ENCODE data around the gene ADIRF.
"Not testable (repeated sequence)": the region's sequence is repeated elsewhere in the genome, so short reads cannot be mapped to it uniquely, and the experiment has no call there.

The ADIRF gene

GRCh38 chr10:86947806-86948205, 20.5 kb upstream of the ADIRF start:
- not testable (repeated sequence) for H3K27ac ChIP-seq (ENCODE audit: low read depth, low read length); H3K36me3 ChIP-seq (ENCODE audit: control insufficient read depth, insufficient read depth, low read length); H3K9ac ChIP-seq (ENCODE audit: low read length); H3K4me1 ChIP-seq (ENCODE audit: control insufficient read depth, insufficient read depth, low read length); H3K4me3 ChIP-seq (ENCODE audit: low read depth, low read length); H3K27me3 ChIP-seq (ENCODE audit: control insufficient read depth, insufficient read depth, low read length)
- H3K9me3 ChIP-seq (ENCODE audit: control insufficient read depth, insufficient read depth, low read depth, low read length): peaks cover 20% of the 10 kb centered on the region

- H3K9me3 ChIP-seq (ENCODE audit: control insufficient read depth, insufficient read depth, low read depth, low read length): peaks cover 24% of the 10 kb centered on the region
- no peak overlapping the region for H3K27ac ChIP-seq (ENCODE audit: low read depth, low read length)
- H3K4me3 ChIP-seq (ENCODE audit: low read depth, low read length): no peak overlapping the region
- H3K27me3 ChIP-seq (ENCODE audit: control insufficient read depth, insufficient read depth, low read length): no peaks in the 10 kb centered on the region
- no peaks in the 10 kb centered on the region for H3K36me3 ChIP-seq (ENCODE audit: control insufficient read depth, insufficient read depth, low read length)
- H3K9ac ChIP-seq (ENCODE audit: low read length): no peak overlapping the region
- H3K4me1 ChIP-seq (ENCODE audit: control insufficient read depth, insufficient read depth, low read length): peaks cover 25% of the 10 kb centered on the region
Measured at GRCh38 chr10:86950349-86950748, 17.9 kb upstream of the ADIRF start.

GRCh38 chr10:86951184-86951761, 17.0 kb upstream of the ADIRF start:
- no peaks in the 10 kb centered on the region for H3K27me3 ChIP-seq (ENCODE audit: control insufficient read depth, insufficient read depth, low read length)
- H3K36me3 ChIP-seq (ENCODE audit: control insufficient read depth, insufficient read depth, low read length): no peaks in the 10 kb centered on the region
- H3K9me3 ChIP-seq (ENCODE audit: control insufficient read depth, insufficient read depth, low read depth, low read length): peaks cover 24% of the 10 kb centered on the region
- H3K4me3 ChIP-seq (ENCODE audit: low read depth, low read length): no peak overlapping the region
- no peak overlapping the region for H3K27ac ChIP-seq (ENCODE audit: low read depth, low read length)
- H3K4me1 ChIP-seq (ENCODE audit: control insufficient read depth, insufficient read depth, low read length): peaks cover 28% of the 10 kb centered on the region
- H3K9ac ChIP-seq (ENCODE audit: low read length): no peak overlapping the region

GRCh38 chr10:86952106-86952505, 16.2 kb upstream of the ADIRF start:
- no peaks in the 10 kb centered on the region for H3K36me3 ChIP-seq (ENCODE audit: control insufficient read depth, insufficient read depth, low read length)
- no peak overlapping the region for H3K27ac ChIP-seq (ENCODE audit: low read depth, low read length)
- H3K9ac ChIP-seq (ENCODE audit: low read length): no peak overlapping the region
- no peak overlapping the region for H3K4me3 ChIP-seq (ENCODE audit: low read depth, low read length)
- no peaks in the 10 kb centered on the region for H3K27me3 ChIP-seq (ENCODE audit: control insufficient read depth, insufficient read depth, low read length)
- peaks cover 35% of the 10 kb centered on the region for H3K4me1 ChIP-seq (ENCODE audit: control insufficient read depth, insufficient read depth, low read length)
- peaks cover 24% of the 10 kb centered on the region for H3K9me3 ChIP-seq (ENCODE audit: control insufficient read depth, insufficient read depth, low read depth, low read length)

- not testable (repeated sequence) for H3K27ac ChIP-seq (ENCODE audit: low read depth, low read length); H3K27me3 ChIP-seq (ENCODE audit: control insufficient read depth, insufficient read depth, low read length); H3K9ac ChIP-seq (ENCODE audit: low read length); H3K36me3 ChIP-seq (ENCODE audit: control insufficient read depth, insufficient read depth, low read length); H3K4me3 ChIP-seq (ENCODE audit: low read depth, low read length)
- Histone ChIP-seq H3K4me1 (ENCODE audit: control insufficient read depth, insufficient read depth, low read length) (peaks cover 41% of the 10 kb centered on the region), H3K9me3 (ENCODE audit: control insufficient read depth, insufficient read depth, low read depth, low read length) (peaks cover 24% of the 10 kb centered on the region)
Measured at GRCh38 chr10:86952697-86953096, 15.6 kb upstream of the ADIRF start.

GRCh38 chr10:86953747-86954680, 14.3 kb upstream of the ADIRF start:
- Histone ChIP-seq H3K27ac (ENCODE audit: low read depth, low read length) (peak overlapping the region; percentile 79), H3K9ac (ENCODE audit: low read length) (peak overlapping the region; percentile 50), H3K4me1 (ENCODE audit: control insufficient read depth, insufficient read depth, low read length) (peaks cover 53% of the 10 kb centered on the region), H3K27me3 (ENCODE audit: control insufficient read depth, insufficient read depth, low read length) (no peaks in the 10 kb centered on the region), H3K36me3 (ENCODE audit: control insufficient read depth, insufficient read depth, low read length) (no peaks in the 10 kb centered on the region), H3K4me3 (ENCODE audit: low read depth, low read length) (peak overlapping the region; percentile 18), H3K9me3 (ENCODE audit: control insufficient read depth, insufficient read depth, low read depth, low read length) (peaks cover 24% of the 10 kb centered on the region)

GRCh38 chr10:86954681-86955500, 13.4 kb upstream of the ADIRF start:
- Histone ChIP-seq H3K4me3 (ENCODE audit: low read depth, low read length) (peak overlapping the region; percentile 10; the same call in 1 of the 2 replicates), H3K4me1 (ENCODE audit: control insufficient read depth, insufficient read depth, low read length) (peaks cover 62% of the 10 kb centered on the region), H3K27ac (ENCODE audit: low read depth, low read length) (peak overlapping the region; percentile 79), H3K36me3 (ENCODE audit: control insufficient read depth, insufficient read depth, low read length) (no peaks in the 10 kb centered on the region), H3K9ac (ENCODE audit: low read length) (peak overlapping the region; percentile 66), H3K9me3 (ENCODE audit: control insufficient read depth, insufficient read depth, low read depth, low read length) (peaks cover 24% of the 10 kb centered on the region), H3K27me3 (ENCODE audit: control insufficient read depth, insufficient read depth, low read length) (no peaks in the 10 kb centered on the region)

- peaks cover 23% of the 10 kb centered on the region for H3K9me3 ChIP-seq (ENCODE audit: control insufficient read depth, insufficient read depth, low read depth, low read length)
- H3K27ac ChIP-seq (ENCODE audit: low read depth, low read length): peak overlapping the region; percentile 79; the same call in 1 of the 2 replicates
- H3K36me3 ChIP-seq (ENCODE audit: control insufficient read depth, insufficient read depth, low read length): no peaks in the 10 kb centered on the region
- H3K9ac ChIP-seq (ENCODE audit: low read length): peak overlapping the region; percentile 66
- peaks cover 68% of the 10 kb centered on the region for H3K4me1 ChIP-seq (ENCODE audit: control insufficient read depth, insufficient read depth, low read length)
- H3K4me3 ChIP-seq (ENCODE audit: low read depth, low read length): peak overlapping the region; percentile 9; the same call in 1 of the 2 replicates
- no peaks in the 10 kb centered on the region for H3K27me3 ChIP-seq (ENCODE audit: control insufficient read depth, insufficient read depth, low read length)
Measured at GRCh38 chr10:86955501-86956194, 12.6 kb upstream of the ADIRF start.

GRCh38 chr10:86956195-86956847, 12.0 kb upstream of the ADIRF start:
- H3K36me3 ChIP-seq (ENCODE audit: control insufficient read depth, insufficient read depth, low read length): no peaks in the 10 kb centered on the region
- peak overlapping the region; percentile 17 for H3K9ac ChIP-seq (ENCODE audit: low read length)
- no peak overlapping the region for H3K4me3 ChIP-seq (ENCODE audit: low read depth, low read length)
- no peak overlapping the region for H3K27ac ChIP-seq (ENCODE audit: low read depth, low read length)
- H3K27me3 ChIP-seq (ENCODE audit: control insufficient read depth, insufficient read depth, low read length): no peaks in the 10 kb centered on the region
- peaks cover 74% of the 10 kb centered on the region for H3K4me1 ChIP-seq (ENCODE audit: control insufficient read depth, insufficient read depth, low read length)
- peaks cover 19% of the 10 kb centered on the region for H3K9me3 ChIP-seq (ENCODE audit: control insufficient read depth, insufficient read depth, low read depth, low read length)

GRCh38 chr10:86956848-86957448, 11.3 kb upstream of the ADIRF start:
- Histone ChIP-seq H3K27me3 (ENCODE audit: control insufficient read depth, insufficient read depth, low read length) (no peaks in the 10 kb centered on the region), H3K27ac (ENCODE audit: low read depth, low read length) (no peak overlapping the region), H3K4me3 (ENCODE audit: low read depth, low read length) (no peak overlapping the region), H3K9ac (ENCODE audit: low read length) (no peak overlapping the region), H3K4me1 (ENCODE audit: control insufficient read depth, insufficient read depth, low read length) (peaks cover 79% of the 10 kb centered on the region), H3K9me3 (ENCODE audit: control insufficient read depth, insufficient read depth, low read depth, low read length) (peaks cover 12% of the 10 kb centered on the region), H3K36me3 (ENCODE audit: control insufficient read depth, insufficient read depth, low read length) (no peaks in the 10 kb centered on the region)

Measured in HUES6 (cell line).